ENCODE measurements around the gene SLC3A2. TPM values are rescaled to one million over a fixed set of nuclear protein-coding genes. Genes with fewer than 3 reads are reported as not detected.
A peak's percentile ranks its signal among the peaks of the same experiment; 100 is the strongest.

The SLC3A2 gene
- total RNA-seq, 1 donor from 2014 or later, result 87.3 TPM

DNA sequence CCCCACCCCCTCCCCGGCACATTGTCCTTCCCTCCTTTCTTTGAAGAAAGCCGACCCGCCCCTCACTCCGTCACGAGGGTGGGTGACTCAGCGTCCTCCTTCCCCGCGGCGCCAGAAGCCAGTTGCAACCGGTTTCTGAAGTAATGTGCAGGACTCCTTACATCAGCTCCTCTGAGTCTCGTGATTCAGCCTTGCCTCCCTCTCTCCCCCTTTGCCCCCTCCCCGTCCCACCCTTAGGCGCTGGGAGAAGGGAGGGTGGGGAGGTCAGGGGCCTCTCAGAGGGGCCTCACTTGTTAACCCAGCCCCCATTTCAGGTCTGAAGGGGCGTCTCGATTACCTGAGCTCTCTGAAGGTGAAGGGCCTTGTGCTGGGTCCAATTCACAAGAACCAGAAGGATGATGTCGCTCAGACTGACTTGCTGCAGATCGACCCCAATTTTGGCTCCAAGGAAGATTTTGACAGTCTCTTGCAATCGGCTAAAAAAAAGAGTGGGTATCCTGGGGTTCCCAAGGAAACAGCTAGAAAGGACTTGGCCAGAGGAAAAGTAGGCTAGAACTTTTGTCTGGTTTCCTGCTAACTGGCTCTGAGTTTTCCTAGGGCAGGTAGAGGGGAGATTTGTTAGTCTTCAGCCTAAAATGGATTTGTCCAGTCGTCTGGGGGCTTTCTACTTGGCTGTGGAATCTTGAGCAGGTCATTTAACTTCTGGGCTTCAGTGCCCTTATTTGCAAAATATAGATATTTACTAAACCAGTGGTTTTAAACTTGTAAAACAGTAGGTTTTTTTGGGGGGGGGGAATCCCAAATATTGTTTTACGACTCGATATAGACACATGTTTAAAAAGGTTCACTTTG lies 1.1 kb downstream of the SLC3A2 start:
- DNase-seq, result peak; percentile 88

DNA sequence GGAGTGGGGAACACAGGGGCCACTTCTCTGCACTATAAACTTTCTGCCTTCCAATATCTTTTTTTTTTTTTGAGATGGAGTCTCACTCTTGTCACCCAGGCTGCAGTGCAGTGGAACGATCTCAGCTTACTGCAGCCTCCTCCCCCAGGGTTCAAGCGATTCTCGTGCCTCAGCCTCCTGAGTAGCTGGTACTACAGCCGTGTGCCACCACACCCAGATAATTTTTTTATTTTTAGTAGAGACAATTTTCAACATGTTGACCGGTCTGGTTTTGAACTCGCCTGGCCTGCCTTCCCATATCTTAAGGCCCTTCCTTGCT lies 1.7 kb downstream of the SLC3A2 start:
- no peak for DNase-seq

- no peak for DNase-seq
These were observed 2.2 kb downstream of the SLC3A2 start for GRCh38 chr11:62882788-62883501.

DNA sequence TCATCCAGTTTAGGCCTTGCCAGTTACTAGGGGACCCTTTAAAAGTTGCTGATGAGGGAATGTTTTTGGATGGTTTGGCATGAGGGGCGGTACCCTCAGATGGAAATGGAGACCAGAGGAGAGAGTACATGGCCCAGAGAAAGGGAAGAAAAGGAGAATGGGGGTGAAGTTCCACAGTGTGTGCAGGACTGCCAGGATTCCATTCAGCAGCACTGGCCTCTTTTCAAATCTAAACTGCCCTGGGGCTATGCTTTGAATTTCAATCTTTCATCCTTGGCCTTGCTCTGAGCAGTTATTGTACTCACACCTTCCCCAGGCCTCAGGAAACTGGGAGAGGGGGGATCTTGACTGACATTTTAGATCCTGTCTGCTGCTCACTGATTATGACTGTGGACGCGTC lies 3.0 kb downstream of the SLC3A2 start:
- no peak for DNase-seq

- DNase-seq, result no peak
These were observed 4.5 kb downstream of the SLC3A2 start for GRCh38 chr11:62885137-62885750.

- no peak for DNase-seq
These were observed 7.7 kb downstream of the SLC3A2 start for GRCh38 chr11:62888406-62888805.

DNA sequence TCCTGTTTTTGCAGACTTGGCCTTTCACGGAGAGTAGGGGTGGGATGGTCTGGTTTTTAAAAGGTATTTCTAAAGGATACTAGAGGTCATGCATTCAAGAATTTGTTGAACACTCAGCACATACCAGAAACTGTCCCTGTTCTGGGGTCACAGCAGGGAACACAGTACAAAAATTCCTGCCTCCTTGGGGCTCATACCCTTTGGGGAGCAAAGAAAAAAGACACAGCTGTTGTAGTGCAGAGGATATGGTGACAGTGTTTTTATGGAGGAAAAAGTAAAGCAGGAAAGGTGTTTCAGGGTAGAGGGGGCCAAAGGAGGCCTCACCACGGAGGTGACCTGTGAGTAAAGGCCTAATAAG lies 8.4 kb downstream of the SLC3A2 start:
- DNase-seq, result no peak

DNA sequence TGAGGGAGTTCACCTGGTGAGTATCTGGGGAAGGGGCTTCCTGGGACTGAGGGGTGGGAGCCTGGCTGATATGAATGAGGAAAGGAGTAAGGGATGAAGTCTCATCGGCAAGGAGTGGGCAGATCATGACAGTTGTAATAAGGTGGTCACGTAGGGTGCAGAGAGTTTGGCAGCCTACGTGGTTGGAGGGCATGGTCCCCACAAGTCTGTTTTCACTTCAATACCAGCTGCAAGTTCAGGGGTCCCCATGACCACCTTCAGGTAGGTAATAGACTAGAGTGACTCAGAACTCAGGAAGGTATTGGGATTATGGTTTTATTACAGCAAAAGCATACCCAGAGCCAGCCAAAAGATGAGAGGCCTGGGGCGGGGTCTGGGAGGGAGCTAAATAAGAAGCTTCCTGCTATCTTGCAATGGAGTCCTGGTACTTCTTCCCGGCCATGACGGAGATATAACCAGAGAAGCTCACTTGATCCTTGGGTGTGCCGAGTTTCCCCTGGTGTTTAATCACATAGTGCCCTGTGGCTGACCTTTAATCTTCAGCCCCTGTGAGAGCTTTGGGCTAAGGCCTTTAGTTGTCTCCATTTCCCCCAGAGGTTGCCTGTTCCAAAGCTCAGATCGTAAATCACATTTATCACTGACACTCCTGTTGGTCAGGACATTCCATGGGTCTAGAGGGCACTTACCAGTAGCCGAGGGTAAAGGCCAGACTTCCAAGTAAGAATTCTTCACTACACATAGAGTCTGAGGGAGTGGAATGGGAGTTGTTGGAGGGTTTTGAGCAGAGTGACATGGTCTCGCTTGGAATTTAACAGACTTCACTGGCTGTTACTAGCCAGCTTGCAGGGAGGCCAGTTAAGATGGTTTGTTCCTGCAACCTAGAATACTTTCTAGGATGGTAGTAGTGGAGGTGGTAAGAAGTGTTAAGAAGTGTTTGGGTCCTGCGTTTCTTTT lies 9.1 kb downstream of the SLC3A2 start:
- DNase-seq, result no peak

GRCh38 chr11:62892077-62892922 lies 11.6 kb downstream of the SLC3A2 start:
- DNase-seq, result no peak

DNA sequence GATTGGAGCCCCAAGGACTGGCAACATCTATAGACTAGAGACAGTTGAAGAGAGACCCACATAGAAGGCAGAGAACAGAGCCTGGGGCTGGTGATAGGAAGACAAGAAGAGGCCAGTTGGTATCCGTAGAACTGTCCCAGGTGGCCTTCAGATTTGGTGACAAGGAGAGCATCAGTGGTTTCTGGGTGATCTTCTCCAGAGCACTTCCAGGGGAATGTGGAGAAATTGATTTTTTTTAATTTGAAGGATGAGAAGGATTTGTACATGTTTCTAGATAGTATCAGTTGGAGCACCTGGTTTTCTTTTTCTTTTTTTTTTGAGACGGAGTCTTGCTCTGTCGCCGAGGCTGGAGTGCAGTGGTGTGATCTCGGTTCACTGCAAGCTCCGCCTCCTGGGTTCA lies 14.8 kb downstream of the SLC3A2 start:
- no peak for DNase-seq

DNA sequence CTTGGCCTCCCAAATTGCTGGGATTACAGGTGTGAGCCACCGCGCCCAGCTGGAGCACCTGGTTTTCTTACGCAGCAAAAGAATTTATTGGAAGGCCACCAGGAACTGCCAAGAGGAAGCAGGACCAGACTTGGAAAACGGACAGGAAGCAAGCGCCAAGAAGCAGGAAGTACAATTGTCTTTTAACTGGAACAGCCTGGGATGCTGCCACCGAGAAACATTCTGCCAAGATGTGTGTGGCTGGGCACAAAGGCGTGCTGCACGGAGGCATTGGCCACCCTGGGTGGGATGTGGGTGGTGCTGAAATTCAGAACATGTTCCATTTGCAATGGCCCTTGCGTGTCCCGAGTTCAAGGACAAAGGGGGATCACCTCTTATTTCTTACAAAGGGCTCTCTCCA lies 15.4 kb downstream of the SLC3A2 start:
- no peak for DNase-seq

DNA sequence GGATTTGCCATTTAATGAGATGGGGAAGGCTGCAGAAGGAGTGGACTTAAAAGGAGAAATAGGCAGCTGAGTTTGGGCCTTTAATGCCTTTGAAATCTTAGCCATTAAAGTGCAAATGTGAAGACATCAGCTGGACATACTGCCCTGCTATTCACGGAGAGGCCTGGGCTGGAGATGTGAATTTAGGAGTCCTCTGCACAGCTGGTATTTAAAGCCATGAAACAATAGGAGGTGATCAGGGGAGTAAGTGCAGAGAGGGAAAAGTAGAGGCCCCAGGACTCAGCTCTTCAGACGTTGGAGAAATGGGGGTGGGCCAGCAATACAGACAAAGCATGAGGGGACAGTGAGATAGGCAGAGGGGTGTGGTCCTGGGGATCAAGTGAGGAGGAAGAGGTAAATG lies 16.6 kb downstream of the SLC3A2 start:
- DNase-seq, result no peak

- DNase-seq, result no peak
These were observed 17.3 kb downstream of the SLC3A2 start for GRCh38 chr11:62898027-62898426.

GRCh38 chr11:62902932-62903331 lies 22.2 kb downstream of the SLC3A2 start:
- no peak for DNase-seq

GRCh38 chr11:62905296-62905695 lies 24.6 kb downstream of the SLC3A2 start:
- DNase-seq, result no peak

DNA sequence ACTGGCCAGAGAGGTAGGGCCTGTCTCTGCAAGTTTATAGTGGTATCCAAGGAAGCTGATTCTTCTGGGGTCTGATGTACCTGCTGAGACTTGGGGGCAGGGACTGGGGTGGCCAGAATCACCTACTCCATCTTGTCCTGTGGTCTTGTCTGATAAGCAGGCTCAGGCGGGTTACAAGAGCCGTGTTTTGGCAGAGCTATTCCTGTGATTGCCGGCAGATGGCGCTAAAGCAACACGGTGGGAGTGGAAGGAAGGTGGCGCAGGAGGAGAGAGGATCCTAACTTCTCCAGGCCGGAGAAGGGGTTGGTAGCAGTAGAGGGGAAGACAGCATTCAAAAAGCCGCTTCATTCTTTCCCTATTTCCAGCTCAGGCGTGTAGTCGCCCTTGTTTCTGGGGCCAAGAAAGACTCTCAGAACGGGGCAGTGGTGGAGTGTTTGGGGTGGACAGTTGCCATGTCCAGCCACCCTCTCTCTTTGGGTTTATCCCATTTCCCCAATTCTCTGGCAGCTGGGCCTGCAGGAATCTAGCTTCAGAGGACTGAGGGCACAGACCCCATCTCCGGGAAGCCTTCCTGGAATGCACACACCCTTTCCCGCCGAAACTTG lies 25.3 kb downstream of the SLC3A2 start:
- DNase-seq, result peak; percentile 85

- DNase-seq, result no peak
These were observed 27.9 kb downstream of the SLC3A2 start for GRCh38 chr11:62908468-62909072.

GRCh38 chr11:62909107-62909894 lies 28.6 kb downstream of the SLC3A2 start:
- no peak for DNase-seq

DNA sequence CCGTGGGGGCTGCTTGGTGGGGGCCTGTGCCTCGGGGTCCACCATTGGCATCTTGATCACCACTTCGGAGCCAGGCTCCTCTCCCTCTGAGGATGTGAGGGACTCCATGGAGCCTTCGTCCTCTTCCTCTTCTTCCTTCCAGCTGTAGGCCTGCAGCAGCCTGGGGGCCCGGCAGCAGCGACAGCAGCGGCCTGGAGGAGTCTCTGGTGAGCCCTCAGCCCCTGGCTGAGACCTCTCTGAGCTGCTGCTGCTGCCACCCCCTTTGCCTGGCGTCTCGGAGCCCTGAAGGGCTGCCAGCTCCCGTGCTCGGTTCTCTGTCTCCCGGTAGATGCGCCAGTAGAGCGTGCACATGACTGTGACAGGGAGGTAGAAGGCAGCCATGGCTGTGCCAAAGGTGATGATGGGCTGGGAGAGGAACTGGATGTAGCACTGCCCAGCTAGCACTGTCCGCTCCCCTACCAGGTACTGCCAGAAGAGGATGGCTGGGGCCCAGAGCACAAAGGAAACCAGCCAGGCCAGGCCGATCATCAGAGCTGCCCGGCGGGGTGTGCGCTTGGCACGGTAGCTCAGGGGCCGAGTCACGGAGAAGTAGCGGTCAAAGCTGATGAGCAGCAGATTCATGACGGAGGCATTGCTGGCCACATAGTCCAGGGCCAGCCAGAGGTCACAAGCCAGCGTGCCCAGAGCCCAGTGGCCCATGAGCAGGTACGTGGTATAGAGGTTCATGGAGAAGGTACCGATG lies 29.6 kb downstream of the SLC3A2 start:
- no peak for DNase-seq

All from occipital lobe (tissue), 2 donors.